Left ventricle myocardium inferior (tissue), 1 donor: ENCODE data around the gene KCNQ1. TPM values are rescaled to one million over a fixed set of nuclear protein-coding genes. Genes with fewer than 3 reads are reported as not detected.

Experiments used
- DNase-seq: peaks from one replicate; pipeline ENCODE4 v3.0.0-alpha.2; 2020
- H3K27ac ChIP-seq: fragments of 200-600 bp; replicated peaks from 2 replicates; pipeline ENCODE4 v1.8.0; 2021
- H3K27me3 ChIP-seq: fragments of 200-600 bp; 2 replicates; pipeline ENCODE4 v1.8.0; 2021; ENCODE audit warnings: low read depth
- H3K36me3 ChIP-seq: fragments of 200-600 bp; 2 replicates; pipeline ENCODE4 v1.8.0; 2021
- H3K4me1 ChIP-seq: fragments of 200-600 bp; 2 replicates; pipeline ENCODE4 v1.8.0; 2021
- H3K4me3 ChIP-seq: fragments of 200-600 bp; 2 replicates; pipeline ENCODE4 v1.8.0; 2021; ENCODE audit warnings: mild to moderate bottlenecking, moderate library complexity
- H3K9me3 ChIP-seq: fragments of 200-600 bp; replicated peaks from 2 replicates; pipeline ENCODE4 v1.8.0; 2021
- CTCF ChIP-seq: fragments of 200-600 bp; IDR thresholded peaks from 2 replicates; pipeline ENCODE4 v1.8.0; 2021; ENCODE audit warnings: antibody characterized with exemption, mild to moderate bottlenecking, borderline replicate concordance
- intact Hi-C: fragments of 100-400 bp; cut with micrococcal nuclease; formaldehyde crosslinking; loops from one replicate; pipeline ENCODE4 v1.11.0; 2022
- total RNA-seq: library from RNA; stranded (reverse); fragmentation: NEBNext Ultra II Directional; extraction: Animal tissue kit (Norgen Biotek cat#: 25700); gene quantifications from one replicate; pipeline ENCODE4 v1.2.1, GENCODE V29; 2021
- donor health status: DM: no; HTN: yes; CAD: no; lungs with severe emphysema.

Gene KCNQ1
- total RNA-seq, 1 donor from 2014 or later: 41.8 TPM

GRCh38 chr11:2522631-2523255 lies 77.9 kb downstream of the KCNQ1 start:
- no peak for TF ChIP-seq CTCF
- no peak for DNase-seq
- intact Hi-C loops: no loop called here

GRCh38 chr11:2523821-2524391 lies 79.1 kb downstream of the KCNQ1 start:
- H3K27me3 ChIP-seq: peaks cover 13% of the 10 kb centered on the region
- H3K4me3 ChIP-seq: no peak overlapping the region
- peak; percentile 10 for DNase-seq
- intact Hi-C loops: no loop called here
- H3K27ac ChIP-seq: no peak overlapping the region
- H3K4me1 ChIP-seq: peaks cover 20% of the 10 kb centered on the region
- H3K36me3 ChIP-seq: no peaks in the 10 kb centered on the region
- TF ChIP-seq CTCF: no peak
- H3K9me3 ChIP-seq: no peaks in the 10 kb centered on the region

More at GRCh38 chr11:2522631-2523255, 77.9 kb downstream of the KCNQ1 start:
- H3K9me3 ChIP-seq: no peaks in the 10 kb centered on the region
- no peaks in the 10 kb centered on the region for H3K36me3 ChIP-seq
- H3K4me3 ChIP-seq: no peak overlapping the region
- peaks cover 13% of the 10 kb centered on the region for H3K27me3 ChIP-seq
- peaks cover 20% of the 10 kb centered on the region for H3K4me1 ChIP-seq
- H3K27ac ChIP-seq: no peak overlapping the region

- no peak overlapping the region for H3K27ac ChIP-seq
- intact Hi-C loops: no loop called here
- peaks cover 20% of the 10 kb centered on the region for H3K4me1 ChIP-seq
- H3K27me3 ChIP-seq: peaks cover 13% of the 10 kb centered on the region
- no peak for DNase-seq
- TF ChIP-seq CTCF: no peak
- H3K4me3 ChIP-seq: no peak overlapping the region
- no peaks in the 10 kb centered on the region for H3K9me3 ChIP-seq
- H3K36me3 ChIP-seq: no peaks in the 10 kb centered on the region
Measured at GRCh38 chr11:2524446-2525165, 79.8 kb downstream of the KCNQ1 start.

- H3K27ac ChIP-seq: no peak overlapping the region
- H3K4me3 ChIP-seq: no peak overlapping the region
- DNase-seq: peak; percentile 9
- TF ChIP-seq CTCF: no peak
- intact Hi-C loops: no loop called here
- peaks cover 13% of the 10 kb centered on the region for H3K27me3 ChIP-seq
- H3K4me1 ChIP-seq: peaks cover 20% of the 10 kb centered on the region
- no peaks in the 10 kb centered on the region for H3K9me3 ChIP-seq
- H3K36me3 ChIP-seq: no peaks in the 10 kb centered on the region
Measured at GRCh38 chr11:2525166-2525861, 80.5 kb downstream of the KCNQ1 start.

- intact Hi-C loops: no loop called here
- H3K9me3 ChIP-seq: no peaks in the 10 kb centered on the region
- peaks cover 13% of the 10 kb centered on the region for H3K27me3 ChIP-seq
- peak overlapping the region; percentile 3 for H3K27ac ChIP-seq
- no peak for TF ChIP-seq CTCF
- H3K36me3 ChIP-seq: no peaks in the 10 kb centered on the region
- H3K4me3 ChIP-seq: peak overlapping the region; percentile 30
- DNase-seq: peak; percentile 12
- H3K4me1 ChIP-seq: peaks cover 20% of the 10 kb centered on the region
Measured at GRCh38 chr11:2525941-2526807, 81.4 kb downstream of the KCNQ1 start.
